ENCODE data around the gene NGRN.

DNA sequence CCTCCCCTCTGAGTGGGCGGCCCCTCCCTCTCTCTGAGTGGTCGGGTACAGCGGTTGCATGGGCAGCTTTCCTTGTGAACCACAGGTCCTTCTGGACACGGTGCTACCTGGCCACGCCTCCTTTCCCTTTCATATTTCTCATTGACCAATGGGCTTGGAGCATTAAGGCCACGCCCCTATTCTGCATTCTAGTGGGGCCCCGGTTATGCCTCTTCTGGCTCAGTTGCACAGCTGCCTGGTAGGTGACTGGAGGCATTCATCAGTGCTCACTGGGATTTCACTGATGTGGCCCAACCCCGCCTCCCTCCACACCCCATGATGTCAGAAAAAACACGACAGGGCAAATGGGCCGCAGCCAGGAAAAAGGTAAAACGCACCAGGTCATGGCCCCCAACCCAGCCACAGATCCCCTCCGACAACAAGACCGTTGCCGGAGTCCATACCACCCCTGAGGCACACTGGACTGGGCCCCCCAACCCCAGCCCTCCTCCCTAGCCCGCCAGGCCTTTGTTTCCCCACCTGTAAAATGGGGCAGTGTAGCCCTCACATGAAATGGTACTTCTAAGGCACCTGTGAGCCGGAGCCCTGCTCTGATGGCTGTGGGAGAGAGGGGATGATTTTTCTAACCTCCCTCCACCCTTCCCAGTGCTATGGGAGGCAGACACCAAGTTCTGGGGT lies 26.3 kb downstream of the NGRN start:
- TF ChIP-seq, protein P1, sequence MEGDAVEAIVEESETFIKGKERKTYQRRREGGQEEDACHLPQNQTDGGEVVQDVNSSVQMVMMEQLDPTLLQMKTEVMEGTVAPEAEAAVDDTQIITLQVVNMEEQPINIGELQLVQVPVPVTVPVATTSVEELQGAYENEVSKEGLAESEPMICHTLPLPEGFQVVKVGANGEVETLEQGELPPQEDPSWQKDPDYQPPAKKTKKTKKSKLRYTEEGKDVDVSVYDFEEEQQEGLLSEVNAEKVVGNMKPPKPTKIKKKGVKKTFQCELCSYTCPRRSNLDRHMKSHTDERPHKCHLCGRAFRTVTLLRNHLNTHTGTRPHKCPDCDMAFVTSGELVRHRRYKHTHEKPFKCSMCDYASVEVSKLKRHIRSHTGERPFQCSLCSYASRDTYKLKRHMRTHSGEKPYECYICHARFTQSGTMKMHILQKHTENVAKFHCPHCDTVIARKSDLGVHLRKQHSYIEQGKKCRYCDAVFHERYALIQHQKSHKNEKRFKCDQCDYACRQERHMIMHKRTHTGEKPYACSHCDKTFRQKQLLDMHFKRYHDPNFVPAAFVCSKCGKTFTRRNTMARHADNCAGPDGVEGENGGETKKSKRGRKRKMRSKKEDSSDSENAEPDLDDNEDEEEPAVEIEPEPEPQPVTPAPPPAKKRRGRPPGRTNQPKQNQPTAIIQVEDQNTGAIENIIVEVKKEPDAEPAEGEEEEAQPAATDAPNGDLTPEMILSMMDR (IDR thresholded peaks at IDR 0.05; ENCODE audit: insufficient read depth, low read length) = no peak
- TF ChIP-seq REST (IDR thresholded peaks at IDR 0.05; ENCODE audit: insufficient replicate concordance, low read depth) = no peak

Data from HL-60 (cell line).